Gastrocnemius medialis (tissue), 4 donors: Measurements from ENCODE around the gene ABCA8. TPM values are rescaled to one million over a fixed set of nuclear protein-coding genes. Genes with fewer than 3 reads are reported as not detected.
"Not testable (repeated sequence)": the region's sequence is repeated elsewhere in the genome, so short reads cannot be mapped to it uniquely, and the experiment has no call there.

Source experiments
- ATAC-seq, 2 donors: fragments of 150-250 bp; one replicate each; pipeline ENCODE4 v1.9.1; 2016
- DNase-seq, 2 donors: peaks; one replicate each; pipeline ENCODE4 v3.0.0-alpha.2; 2019
- H3K27ac ChIP-seq, 4 donors: fragments of 200-600 bp; sonication (generic); 1 replicate in 1 of 4; 2 replicates in 3 of 4; pipeline ENCODE4 v1.5.1; 2016 to 2018; ENCODE audit warnings: mild to moderate bottlenecking in 2 of 4, moderate library complexity in 1 of 4
- H3K27me3 ChIP-seq, 3 donors: fragments of 200-600 bp; sonication (generic) in 2 of 3; 1 replicate in 1 of 3; 2 replicates in 2 of 3; pipeline versions ENCODE4 v1.5.1 to v1.6.0; 2016 to 2019; ENCODE audit warnings: mild to moderate bottlenecking in 1 of 3, moderate library complexity in 1 of 3
- H3K36me3 ChIP-seq, 2 donors: fragments of 200-600 bp; sonication (generic) in 1 of 2; one replicate each; pipeline ENCODE4 v1.5.1; 2017 to 2018
- H3K4me1 ChIP-seq, 2 donors: fragments of 200-600 bp; sonication (generic) in 1 of 2; one replicate each; pipeline ENCODE4 v1.5.1; 2016 to 2017; ENCODE audit warnings: mild to moderate bottlenecking in 2 of 2
- H3K4me3 ChIP-seq, 4 donors: fragments of 200-600 bp; sonication (generic) in 3 of 4; 1 replicate in 1 of 4; 2 replicates in 3 of 4; pipeline ENCODE4 v1.5.1; 2016 to 2019; ENCODE audit warnings: mild to moderate bottlenecking in 2 of 4
- H3K9me3 ChIP-seq, 3 donors: fragments of 200-600 bp; sonication (generic) in 2 of 3; 1 replicate in 1 of 3; 2 replicates in 2 of 3; pipeline ENCODE4 v1.5.1; 2016 to 2019
- CTCF ChIP-seq, 5 experiments: fragments of 450-650 bp in 3 of 5; fragments of 200-600 bp in 2 of 5; sonication (generic) in 2 of 5; IDR thresholded peaks in 4 of 5; conservative IDR thresholded peaks in 1 of 5; 1 replicate in 4 of 5; 2 replicates in 1 of 5; pipeline ENCODE4 v1.5.1; 2016 to 2019; ENCODE audit warnings: antibody characterized with exemption in 5 of 5, mild to moderate bottlenecking in 3 of 5, moderate library complexity in 3 of 5
- POLR2A ChIP-seq, 2 donors: fragments of 450-650 bp; IDR thresholded peaks; one replicate each; pipeline ENCODE4 v1.6.1; 2017; ENCODE audit warnings: antibody characterized with exemption in 2 of 2, mild to moderate bottlenecking in 2 of 2, moderate library complexity in 2 of 2
- in situ Hi-C, 4 donors: fragments of 200-750 bp; cut with MboI; loops; one replicate each; pipeline versions ENCODE4 v1.15.0 to v1.8.0; 2017; ENCODE audit warnings: low sequenced_read_pairs in 4 of 4
- intact Hi-C: fragments of 100-400 bp; cut with DNase I; formaldehyde crosslinking; loops from one replicate; pipeline ENCODE4 v1.15.1; 2023; ENCODE audit warnings: low total_unique reads
- total RNA-seq, 4 donors: library from RNA; depleted of rRNA; stranded (reverse); fragments of >200 nt; gene quantifications; one replicate each; pipeline versions ENCODE4 v1.1.0 to v1.2.3, GENCODE V29; 2016

Gene ABCA8
- total RNA-seq, 4 donors from 2014 or later: 8.4 to 24.9 (median 21.7) TPM

- H3K36me3 ChIP-seq: no peaks in the 10 kb centered on the region
- no peak overlapping the region for H3K4me3 ChIP-seq
- no peak overlapping the region for H3K27ac ChIP-seq
- no peaks in the 10 kb centered on the region for H3K4me1 ChIP-seq
- no peak for ATAC-seq
- no peaks in the 10 kb centered on the region for H3K27me3 ChIP-seq
- H3K9me3 ChIP-seq: no peaks in the 10 kb centered on the region
- intact Hi-C loops (no loop called here), in situ Hi-C loops (no loop called here)
- TF ChIP-seq CTCF (IDR thresholded peaks at IDR 0.05 in 4 of 5, conservative IDR thresholded peaks at IDR 0.05 in 1 of 5): no peak
- no peak for TF ChIP-seq POLR2A (IDR thresholded peaks at IDR 0.05)
- DNase-seq: peak; percentile 16 to 37
These were observed 122.9 kb downstream of the ABCA8 start for GRCh38 chr17:68832109-68832802.

- intact Hi-C loops: no loop called here
- H3K9me3 ChIP-seq: no peaks in the 10 kb centered on the region
- no peaks in the 10 kb centered on the region for H3K4me1 ChIP-seq
- no peak overlapping the region for H3K27ac ChIP-seq
- H3K4me3 ChIP-seq: no peak overlapping the region
- no peaks in the 10 kb centered on the region for H3K27me3 ChIP-seq
- ATAC-seq: no peak
- in situ Hi-C loops: no loop called here
- H3K36me3 ChIP-seq: no peaks in the 10 kb centered on the region
- no peak for DNase-seq
- TF ChIP-seq POLR2A (IDR thresholded peaks at IDR 0.05): no peak
- no peak for TF ChIP-seq CTCF (IDR thresholded peaks at IDR 0.05 in 4 of 5, conservative IDR thresholded peaks at IDR 0.05 in 1 of 5)
These were observed 124.0 kb downstream of the ABCA8 start for GRCh38 chr17:68831170-68831569.

- Histone ChIP-seq H3K27me3 (no peaks in the 10 kb centered on the region), H3K27ac (no peak overlapping the region), H3K36me3 (no peaks in the 10 kb centered on the region), H3K4me1 (no peaks in the 10 kb centered on the region), H3K9me3 (no peaks in the 10 kb centered on the region), H3K4me3 (no peak overlapping the region)
- in situ Hi-C loops: no loop called here
- TF ChIP-seq CTCF (IDR thresholded peaks at IDR 0.05 in 4 of 5, conservative IDR thresholded peaks at IDR 0.05 in 1 of 5) (no peak), POLR2A (IDR thresholded peaks at IDR 0.05) (no peak)
- no peak for DNase-seq
- intact Hi-C loops: no loop called here
- no peak for ATAC-seq
These were observed 124.9 kb downstream of the ABCA8 start for GRCh38 chr17:68830313-68830712.

- H3K4me3 ChIP-seq: no peak overlapping the region
- H3K36me3 ChIP-seq: no peaks in the 10 kb centered on the region
- no peaks in the 10 kb centered on the region for H3K27me3 ChIP-seq
- intact Hi-C loops: no loop called here
- H3K4me1 ChIP-seq: no peaks in the 10 kb centered on the region
- no peaks in the 10 kb centered on the region for H3K9me3 ChIP-seq
- no peak for DNase-seq
- H3K27ac ChIP-seq: no peak overlapping the region
- TF ChIP-seq POLR2A (IDR thresholded peaks at IDR 0.05) (no peak), CTCF (IDR thresholded peaks at IDR 0.05 in 4 of 5, conservative IDR thresholded peaks at IDR 0.05 in 1 of 5) (no peak)
- in situ Hi-C loops: no loop called here
- no peak for ATAC-seq
These were observed 126.0 kb downstream of the ABCA8 start for GRCh38 chr17:68829211-68829610.

- Histone ChIP-seq H3K36me3 (no peaks in the 10 kb centered on the region), H3K4me1 (peaks cover 0 to 11% of the 10 kb centered on the region in 2 donors), H3K27ac (no peak overlapping the region), H3K9me3 (no peaks in the 10 kb centered on the region), H3K4me3 (no peak overlapping the region), H3K27me3 (no peaks in the 10 kb centered on the region)
- TF ChIP-seq CTCF (IDR thresholded peaks at IDR 0.05 in 4 of 5, conservative IDR thresholded peaks at IDR 0.05 in 1 of 5): no peak
- no peak for TF ChIP-seq POLR2A (IDR thresholded peaks at IDR 0.05)
- DNase-seq (no peak), ATAC-seq (no peak)
- intact Hi-C loops: no loop called here
- in situ Hi-C loops: no loop called here
These were observed 130.5 kb downstream of the ABCA8 start for GRCh38 chr17:68824707-68825106.

GRCh38 chr17:68824185-68824584 is 131.0 kb downstream of the ABCA8 start:
- H3K4me3 ChIP-seq, DNase-seq, H3K9me3 ChIP-seq, in situ Hi-C loops, ATAC-seq, intact Hi-C loops, H3K27ac ChIP-seq, H3K27me3 ChIP-seq, H3K36me3 ChIP-seq: not testable (repeated sequence)
- peaks cover 0 to 11% of the 10 kb centered on the region in 2 donors for H3K4me1 ChIP-seq
